AG09319 (cell line): Measurements from ENCODE around the gene PIP5K1B.
"Not testable (repeated sequence)": the region's sequence is repeated elsewhere in the genome, so short reads cannot be mapped to it uniquely, and the experiment has no call there.

Experiments used
- DNase-seq: peaks from one replicate; pipeline ENCODE4 v3.0.0-alpha.2; 2010; ENCODE audit warnings: low read depth; ENCODE audit errors: extremely low read depth
- TF ChIP-seq, protein P1 (sequence below): IDR thresholded peaks from 2 replicates; pipeline ENCODE4 v1.5.1; 2011; ENCODE audit warnings: low read depth, mild to moderate bottlenecking, inconsistent platforms, low read length, moderate library complexity

Gene PIP5K1B

DNA sequence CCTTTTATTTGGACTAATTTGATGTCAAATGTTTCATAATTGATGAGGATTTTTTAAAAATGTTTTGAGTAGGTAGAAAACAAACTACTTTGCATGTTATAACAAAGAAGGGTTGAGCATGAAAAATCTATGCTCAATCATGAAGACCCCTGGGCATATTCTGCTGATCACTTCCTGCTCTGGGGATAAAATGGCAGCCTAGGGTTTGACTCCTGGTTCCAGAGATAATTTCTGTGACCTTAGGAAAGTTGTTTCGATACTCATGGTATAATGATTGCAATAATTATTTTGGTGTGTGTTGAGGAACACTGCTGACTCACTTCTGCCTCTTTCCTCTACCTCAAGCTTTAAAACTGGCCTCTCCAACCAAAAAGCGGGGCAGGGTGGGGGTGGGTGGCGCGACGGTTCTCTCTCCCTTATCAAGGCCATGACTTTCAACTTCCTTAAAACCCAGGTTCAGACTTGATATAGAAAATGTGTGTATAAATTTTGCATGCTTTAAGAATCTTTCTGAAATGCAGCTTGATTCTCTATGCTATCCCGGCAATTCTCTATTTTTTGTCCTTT lies 6.0 kb upstream of the PIP5K1B start:
- DNase-seq, result no peak
- TF ChIP-seq, protein P1, sequence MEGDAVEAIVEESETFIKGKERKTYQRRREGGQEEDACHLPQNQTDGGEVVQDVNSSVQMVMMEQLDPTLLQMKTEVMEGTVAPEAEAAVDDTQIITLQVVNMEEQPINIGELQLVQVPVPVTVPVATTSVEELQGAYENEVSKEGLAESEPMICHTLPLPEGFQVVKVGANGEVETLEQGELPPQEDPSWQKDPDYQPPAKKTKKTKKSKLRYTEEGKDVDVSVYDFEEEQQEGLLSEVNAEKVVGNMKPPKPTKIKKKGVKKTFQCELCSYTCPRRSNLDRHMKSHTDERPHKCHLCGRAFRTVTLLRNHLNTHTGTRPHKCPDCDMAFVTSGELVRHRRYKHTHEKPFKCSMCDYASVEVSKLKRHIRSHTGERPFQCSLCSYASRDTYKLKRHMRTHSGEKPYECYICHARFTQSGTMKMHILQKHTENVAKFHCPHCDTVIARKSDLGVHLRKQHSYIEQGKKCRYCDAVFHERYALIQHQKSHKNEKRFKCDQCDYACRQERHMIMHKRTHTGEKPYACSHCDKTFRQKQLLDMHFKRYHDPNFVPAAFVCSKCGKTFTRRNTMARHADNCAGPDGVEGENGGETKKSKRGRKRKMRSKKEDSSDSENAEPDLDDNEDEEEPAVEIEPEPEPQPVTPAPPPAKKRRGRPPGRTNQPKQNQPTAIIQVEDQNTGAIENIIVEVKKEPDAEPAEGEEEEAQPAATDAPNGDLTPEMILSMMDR, result no peak

DNA sequence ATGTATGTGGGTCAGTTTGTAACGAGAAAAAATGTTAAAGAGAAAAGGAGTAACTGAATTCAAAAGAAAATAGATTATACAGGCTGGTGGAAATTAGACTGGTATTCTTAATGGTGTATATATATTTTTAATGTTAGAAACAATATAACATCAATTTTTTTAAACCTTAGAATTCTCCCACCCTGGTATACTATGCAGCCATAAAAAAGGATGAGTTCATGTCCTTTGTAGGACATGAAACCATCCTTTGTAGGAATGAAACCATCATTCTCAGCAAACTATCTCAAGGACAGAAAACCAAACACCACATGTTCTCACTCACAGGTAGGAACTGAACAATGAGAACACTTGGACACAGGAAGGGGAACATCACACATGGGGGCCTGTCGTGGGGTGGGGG lies 5.4 kb upstream of the PIP5K1B start:
- not testable (repeated sequence) for DNase-seq

DNA sequence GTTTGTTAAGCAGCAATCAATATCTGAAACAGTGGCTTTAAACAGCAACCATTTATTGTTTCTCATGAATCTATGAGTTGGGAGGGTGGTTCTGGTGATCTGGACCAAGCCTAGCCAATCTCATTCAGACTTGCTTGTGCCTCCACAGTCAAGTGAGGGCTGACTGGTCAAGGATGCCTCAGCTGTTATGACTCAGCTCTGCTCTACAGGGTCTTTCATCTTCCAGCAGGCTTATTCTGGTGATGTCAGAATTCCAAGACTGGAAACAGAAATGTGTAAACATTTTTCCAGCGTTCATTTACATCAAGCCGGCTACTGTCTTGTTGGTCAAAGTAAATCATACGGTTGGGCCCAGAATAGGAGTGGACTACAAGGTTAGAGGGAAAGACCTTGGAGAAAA lies 2.5 kb upstream of the PIP5K1B start:
- TF ChIP-seq, protein P1, result no peak
- DNase-seq, result no peak

DNA sequence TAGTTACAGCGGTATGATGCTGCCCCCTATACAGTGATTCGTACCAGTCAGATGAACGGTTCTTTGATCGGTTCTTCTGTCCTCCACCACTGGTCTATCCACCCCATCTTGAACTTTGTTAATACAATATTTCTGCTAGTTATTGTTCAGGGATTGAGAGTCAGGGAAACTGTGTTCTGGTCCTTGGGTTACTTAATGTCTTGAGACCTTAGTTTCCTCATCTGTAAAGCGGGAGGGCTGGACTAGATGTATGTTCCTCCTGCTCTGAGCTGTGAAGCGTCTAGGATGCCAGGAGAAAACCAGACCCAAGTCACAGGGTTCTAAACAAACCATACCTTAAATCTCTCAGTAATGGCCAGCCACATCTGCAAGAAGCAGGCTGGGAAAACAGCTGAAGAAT lies 1.4 kb upstream of the PIP5K1B start:
- no peak for DNase-seq
- TF ChIP-seq, protein P1, result no peak

DNA sequence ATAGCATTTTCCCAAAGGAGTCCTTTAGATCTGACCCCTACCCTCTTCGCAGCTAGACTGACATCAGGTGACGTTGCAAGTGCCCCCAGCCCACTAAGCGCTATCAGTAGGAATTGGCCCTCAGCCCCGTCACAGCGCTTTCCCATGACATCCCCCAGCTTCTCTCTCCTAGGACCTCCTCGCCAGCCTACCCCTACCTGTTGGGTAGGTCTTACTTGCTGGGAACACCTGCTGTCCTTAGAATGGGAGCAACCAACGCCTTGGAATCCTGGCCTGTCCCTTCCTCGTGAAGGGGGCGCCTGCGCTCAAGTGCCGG lies 584 bp upstream of the PIP5K1B start:
- TF ChIP-seq, protein P1, result no peak
- no peak for DNase-seq

DNA sequence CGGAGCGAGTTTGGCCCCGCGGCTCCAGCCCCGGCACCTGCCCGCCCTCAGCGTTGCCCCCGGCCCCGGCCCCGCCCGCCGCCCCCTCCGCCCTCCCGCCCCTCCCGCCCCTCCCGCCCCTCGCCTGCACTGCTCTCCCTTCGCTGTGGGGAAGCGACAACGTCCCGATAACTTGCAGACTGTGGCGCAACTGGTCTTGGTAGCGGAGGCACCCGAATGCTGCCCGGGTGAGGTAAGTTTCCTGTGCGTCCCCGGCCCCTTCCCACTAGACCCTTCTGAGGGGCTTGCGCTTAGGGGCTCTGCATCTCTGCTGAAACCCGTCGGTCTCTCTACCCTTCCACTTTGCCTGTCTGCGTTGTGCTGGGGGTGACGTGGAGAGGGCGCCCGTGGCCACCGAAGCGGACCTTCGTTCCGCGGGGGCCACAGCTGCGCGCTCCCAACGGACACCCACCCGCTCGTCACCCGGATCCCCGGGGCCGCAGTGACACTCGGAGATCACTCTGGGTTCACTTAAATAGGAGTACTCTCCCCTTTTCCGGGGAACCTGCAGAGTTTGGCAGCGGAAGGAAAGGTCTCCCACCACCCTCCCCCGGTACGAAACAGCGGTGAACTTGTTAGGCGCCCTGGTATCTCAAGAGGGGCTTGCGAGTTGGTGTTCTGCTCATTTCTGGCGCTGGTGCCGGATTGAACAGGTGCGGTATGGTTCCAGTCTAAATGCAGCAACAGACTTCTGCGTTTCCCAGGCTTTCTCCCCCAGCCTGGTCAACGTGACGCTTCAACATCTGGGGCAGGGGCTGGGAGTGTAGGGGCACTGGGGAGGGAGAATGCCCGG lies 707 bp downstream of the PIP5K1B start:
- no peak for DNase-seq
- TF ChIP-seq, protein P1, result no peak

DNA sequence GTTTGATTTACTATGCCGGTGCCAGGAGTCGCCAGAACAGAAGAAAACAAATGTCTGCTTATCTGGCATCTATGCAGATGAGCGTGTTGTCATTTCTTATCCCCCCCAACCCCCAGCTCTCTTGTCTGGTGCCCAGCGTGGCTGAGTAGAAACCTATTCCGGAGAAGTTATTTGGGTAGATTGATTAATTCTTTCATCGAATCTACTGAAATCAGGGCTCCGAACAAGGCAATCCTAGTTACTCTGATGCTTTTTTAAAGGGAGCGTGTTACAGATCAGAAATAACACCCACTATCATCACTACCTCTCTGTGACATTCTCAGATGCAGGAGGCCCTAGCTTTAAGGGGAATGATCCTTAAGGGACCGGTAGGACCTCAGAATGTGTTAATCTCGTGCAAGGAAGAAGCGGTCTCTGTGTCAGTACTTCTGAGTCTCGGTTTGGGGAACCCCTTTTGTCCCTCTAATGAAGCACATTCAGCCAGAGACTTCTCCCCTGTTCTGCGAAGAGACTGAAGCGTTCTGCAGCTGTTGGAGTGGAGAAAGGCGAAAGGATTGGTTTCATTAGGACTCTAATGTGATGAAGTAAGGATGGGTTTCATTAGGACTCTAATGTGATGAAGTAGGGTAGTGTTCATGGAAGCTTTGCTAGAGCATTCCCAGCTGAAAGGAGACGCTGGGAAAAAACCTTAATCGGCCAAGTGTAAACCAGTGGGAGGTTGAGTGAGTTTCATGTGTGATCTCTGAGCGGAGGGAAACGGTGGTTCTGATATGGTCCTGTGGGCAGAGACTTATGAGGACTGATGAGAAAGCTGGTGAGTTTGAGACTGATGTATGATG lies 1.5 kb downstream of the PIP5K1B start:
- TF ChIP-seq, protein P1, result no peak
- no peak for DNase-seq
